ENCODE results near the gene TNFAIP8L1. TPM values are rescaled to one million over a fixed set of nuclear protein-coding genes. Genes with fewer than 3 reads are reported as not detected.

Gene TNFAIP8L1
- 10 to 100 TPM in 1 of 10 donors, 1 to 10 TPM in 9; 2.5 to 13.4 (median 6.1) TPM for total RNA-seq
- 1 to 10 TPM; 5.0 to 8.9 TPM for polyA plus RNA-seq
- long read RNA-seq, donor 1, transcript TNFAIP8L1-201 (2 exons, 3,814 nt): major isoform, 14 of 20 reads
- long read RNA-seq, donor 1, partial matches to known transcripts: 0 of 20 reads
- long read RNA-seq, donor 1, other reads (novel, unspliced or antisense): 6 of 20 reads
- long read RNA-seq, donor 2, transcript TNFAIP8L1-201 (2 exons, 3,814 nt): major isoform, 9 of 16 reads
- long read RNA-seq, donor 2, partial matches to known transcripts: 0 of 16 reads
- long read RNA-seq, donor 2, other reads (novel, unspliced or antisense): 6 of 16 reads
- long read RNA-seq, donor 3, transcript TNFAIP8L1-201 (2 exons, 3,814 nt): major isoform, 10 of 16 reads
- long read RNA-seq, donor 3, partial matches to known transcripts: 0 of 16 reads
- long read RNA-seq, donor 3, other reads (novel, unspliced or antisense): 4 of 16 reads

- Histone ChIP-seq H3K4me3 (peak within 1 kb of the TSS; percentile 49 to 89 (median 81)), H3K36me3 (no peaks in the 10 kb centered on the region), H3K9me3 (no peaks in the 10 kb centered on the region), H3K27ac (peak within 1 kb of the TSS; percentile 18 to 92 (median 86)), H3K27me3 (peaks cover 0 to 5% (median 0%) of the 10 kb centered on the region in 7 donors), H3K4me1 (peaks cover 7 to 74% (median 58%) of the 10 kb centered on the region in 9 donors)
- TF ChIP-seq CTCF (IDR thresholded peaks at IDR 0.05): no peak
- peak; percentile 97 to 98 for DNase-seq
- intact Hi-C loops (cut with DNase I): loop anchor here in 8 of 10 donors (5.0 to 10.0 kb wide), 3 partner anchors 54 to 82 kb away; partner anchors contain the start of gene SEMA6B (in 6 of the 8)
- 2% methylated on average over 45 to 49 of the region's 49 CpGs for WGBS, 2 donors
- ATAC-seq: peak; percentile 92 to 96 (median 94)
Measured at GRCh38 chr19:4638828-4639530, at the start of gene TNFAIP8L1. Gene TNFAIP8L1 (plus strand): TSS chr19:4639516. CDS start chr19:4651870, 12,354 bp downstream.

- H3K27ac ChIP-seq: no peak overlapping the region
- ATAC-seq: peak in 7 of 8 donors; percentile 48 to 94 (median 73)
- no peaks in the 10 kb centered on the region for H3K36me3 ChIP-seq
- H3K9me3 ChIP-seq: no peaks in the 10 kb centered on the region
- 53 to 56% methylated on average over 11 of the region's 11 CpGs for WGBS, 2 donors
- intact Hi-C loops (cut with DNase I): loop anchor here in 2 of 10 donors (2.0 to 10.0 kb wide), 2 partner anchors 37 to 45 kb away; partner anchors contain the start of gene TNFAIP8L1 (in 1 of the 2)
- H3K4me1 ChIP-seq: peaks cover 0 to 4% (median 3%) of the 10 kb centered on the region in 9 donors
- H3K27me3 ChIP-seq: peaks cover 3 to 54% (median 14%) of the 10 kb centered on the region in 7 donors
- no peak for DNase-seq
- no peak overlapping the region for H3K4me3 ChIP-seq
- peak in 8 of 9 donors; percentile 23 to 56 (median 45) for TF ChIP-seq CTCF (IDR thresholded peaks at IDR 0.05)
Measured at GRCh38 chr19:4589579-4590410, 49.5 kb upstream of the TNFAIP8L1 start.

- Histone ChIP-seq H3K36me3 (no peaks in the 10 kb centered on the region), H3K4me3 (no peak overlapping the region), H3K4me1 (no peaks in the 10 kb centered on the region), H3K9me3 (no peaks in the 10 kb centered on the region), H3K27ac (no peak overlapping the region), H3K27me3 (peaks cover 0 to 54% (median 13%) of the 10 kb centered on the region in 7 donors)
- 86 to 87% methylated on average over 9 of the region's 9 CpGs for WGBS, 2 donors
- DNase-seq (no peak), ATAC-seq (no peak)
- TF ChIP-seq CTCF (IDR thresholded peaks at IDR 0.05): no peak
- intact Hi-C loops (cut with DNase I): no loop called here
Measured at GRCh38 chr19:4590559-4590958, 48.8 kb upstream of the TNFAIP8L1 start.

Measured in heart right ventricle (tissue), 16 donors.